A673 (cell line): ENCODE results near the gene BNC2. TPM values are rescaled to one million over a fixed set of nuclear protein-coding genes. Genes with fewer than 3 reads are reported as not detected.

Experiments used
- BruUV-seq: library from RNA; stranded (reverse); fragments of 400-500 nt; replicated peaks from 2 replicates; lab custom pipeline; 2021; lab: Mats Ljungman, UMichigan
- CTCF ChIA-PET: fragments of 300-600 bp; sonication (Branson Sonifier 250); formaldehyde crosslinking; loops from one replicate; lab custom pipeline; 2022; ENCODE audit warnings: antibody characterized with exemption; lab: Charles Lee
- POLR2A ChIA-PET: fragments of 300-600 bp; sonication (Branson Sonifier 250); formaldehyde crosslinking; loops from one replicate; lab custom pipeline; 2022; ENCODE audit warnings: antibody characterized with exemption; ENCODE audit not compliant: low non-redundant PET; lab: Charles Lee
- DNase-seq: peaks from one replicate; pipeline ENCODE4 v3.0.0-alpha.2; 2015; ENCODE audit warnings: low spot score
- H3K27ac ChIP-seq: fragments of 200-600 bp; sonication (generic); 2 replicates; pipeline ENCODE4 v1.5.1; 2016; ENCODE audit warnings: mixed run types, low read depth, mild to moderate bottlenecking, mixed read lengths, antibody characterized with exemption, low read length; ENCODE audit not compliant: poor library complexity, severe bottlenecking
- H3K27me3 ChIP-seq: fragments of 200-600 bp; sonication (generic); replicated peaks from 2 replicates; pipeline ENCODE4 v1.6.1; 2017; ENCODE audit warnings: mixed run types, low read depth, mild to moderate bottlenecking, mixed read lengths, antibody characterized with exemption, low read length; ENCODE audit not compliant: insufficient read depth, poor library complexity
- H3K36me3 ChIP-seq: fragments of 200-600 bp; sonication (generic); 2 replicates; pipeline ENCODE4 v1.6.1; 2016; ENCODE audit warnings: mixed run types, mild to moderate bottlenecking, mixed read lengths, antibody characterized with exemption, low read length; ENCODE audit not compliant: insufficient read depth, poor library complexity, severe bottlenecking
- H3K4me1 ChIP-seq: fragments of 200-600 bp; sonication (generic); 2 replicates; pipeline ENCODE4 v1.6.1; 2017; ENCODE audit warnings: mixed run types, mild to moderate bottlenecking, mixed read lengths, antibody characterized with exemption, low read length; ENCODE audit not compliant: insufficient read depth, poor library complexity, severe bottlenecking
- H3K4me3 ChIP-seq: fragments of 200-600 bp; sonication (generic); 2 replicates; pipeline ENCODE4 v1.5.1; 2016; ENCODE audit warnings: low read depth, mixed run types, mild to moderate bottlenecking, mixed read lengths, low read length; ENCODE audit not compliant: poor library complexity, severe bottlenecking
- H3K9me3 ChIP-seq: fragments of 200-600 bp; sonication (generic); 2 replicates; pipeline ENCODE4 v1.6.1; 2016; ENCODE audit warnings: mixed run types, low read depth, mild to moderate bottlenecking, mixed read lengths, antibody characterized with exemption, low read length; ENCODE audit not compliant: poor library complexity, severe bottlenecking
- CTCF ChIP-seq: fragments of 300-800, 200-600 bp; sonication (generic); conservative IDR thresholded peaks from 2 replicates; pipeline ENCODE4 v1.5.1; 2017; ENCODE audit warnings: low read depth, mild to moderate bottlenecking, antibody characterized with exemption, low read length, moderate library complexity, mixed read lengths
- EZH2 ChIP-seq: fragments of 200-600 bp; sonication (generic); IDR thresholded peaks from 2 replicates; pipeline ENCODE4 v1.6.1; 2017; ENCODE audit warnings: borderline replicate concordance, low read depth, mild to moderate bottlenecking, mixed read lengths, antibody characterized with exemption, low read length; ENCODE audit not compliant: poor library complexity, severe bottlenecking
- intact Hi-C: fragments of 100-400 bp; cut with micrococcal nuclease; formaldehyde crosslinking; loops from one replicate; pipeline ENCODE4 v1.10.0; 2022; ENCODE audit not compliant: unreplicated experiment
- total RNA-seq: library from RNA; stranded (reverse); gene quantifications from 2 replicates; pipeline ENCODE4 v1.2.3, GENCODE V29; 2021

Gene BNC2
- total RNA-seq, 1 experiment from 2014 or later, result 0.45 TPM

GRCh38 chr9:16613051-16613450 is 257.4 kb downstream of the BNC2 start:
- no peak overlapping the region for H3K27ac ChIP-seq
- H3K36me3 ChIP-seq, result no peaks in the 10 kb centered on the region
- no peak for DNase-seq
- BruUV-seq, result no TSS peak
- H3K4me3 ChIP-seq, result no peak overlapping the region
- no peaks in the 10 kb centered on the region for H3K4me1 ChIP-seq
- H3K27me3 ChIP-seq, result no peaks in the 10 kb centered on the region
- H3K9me3 ChIP-seq, result no peaks in the 10 kb centered on the region
- POLR2A ChIA-PET, result no interaction called here
- TF ChIP-seq EZH2, result no peak
- TF ChIP-seq CTCF, result no peak
- intact Hi-C loops, result loop anchor here (10.0 kb wide), 1 partner anchor 728 kb away; no protein-coding TSS in a partner anchor
- CTCF ChIA-PET, result no interaction called here

DNA sequence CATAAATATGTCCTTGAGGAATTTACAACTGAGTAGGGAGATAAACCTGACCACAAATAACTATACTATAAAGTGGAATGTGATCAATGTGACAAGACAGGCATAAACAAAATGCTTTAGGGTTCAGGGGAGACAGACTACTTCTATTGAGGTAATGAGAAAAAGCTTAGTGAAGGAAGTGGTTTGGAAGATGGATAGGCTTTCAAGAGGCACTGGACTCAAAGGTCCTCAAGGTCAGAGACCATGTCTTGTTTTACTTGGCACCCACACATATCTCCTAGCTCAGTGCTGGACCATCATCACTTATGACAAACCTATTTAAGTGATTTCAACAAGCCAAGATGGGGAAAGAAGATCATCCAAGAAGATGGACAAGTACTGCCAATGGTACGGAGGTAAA is 257.8 kb downstream of the BNC2 start:
- Histone ChIP-seq H3K4me3 (no peak overlapping the region), H3K27ac (no peak overlapping the region), H3K9me3 (no peaks in the 10 kb centered on the region), H3K36me3 (no peaks in the 10 kb centered on the region), H3K27me3 (no peaks in the 10 kb centered on the region), H3K4me1 (no peaks in the 10 kb centered on the region)
- CTCF ChIA-PET, result no interaction called here
- no peak for DNase-seq
- POLR2A ChIA-PET, result no interaction called here
- intact Hi-C loops, result loop anchor here (10.0 kb wide), 1 partner anchor 728 kb away; no protein-coding TSS in a partner anchor
- no peak for TF ChIP-seq CTCF
- TF ChIP-seq EZH2, result no peak
- BruUV-seq, result no TSS peak

DNA sequence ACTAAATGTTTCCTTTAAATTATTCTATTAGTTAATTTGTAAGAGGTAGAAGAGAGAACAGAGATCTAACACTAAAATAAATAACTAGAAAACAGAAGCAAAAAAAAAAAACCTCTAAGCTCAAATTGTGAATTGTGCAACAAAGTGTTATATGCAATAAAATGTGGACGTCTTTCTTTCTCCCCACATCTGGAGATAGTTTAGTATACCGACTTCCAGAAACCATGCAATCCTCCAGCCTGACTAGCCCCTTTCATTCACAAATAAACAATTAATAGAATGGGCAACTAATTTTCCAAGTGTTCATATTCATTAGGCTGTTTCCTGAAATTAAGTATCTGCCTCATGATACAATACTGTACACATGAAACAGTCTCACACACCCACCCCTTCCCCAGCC is 258.5 kb downstream of the BNC2 start:
- Histone ChIP-seq H3K4me3 (no peak overlapping the region), H3K4me1 (no peaks in the 10 kb centered on the region), H3K36me3 (no peaks in the 10 kb centered on the region), H3K9me3 (no peaks in the 10 kb centered on the region), H3K27me3 (no peaks in the 10 kb centered on the region), H3K27ac (no peak overlapping the region)
- ChIA-PET POLR2A (no interaction called here), CTCF (no interaction called here)
- TF ChIP-seq EZH2, result no peak
- no peak for TF ChIP-seq CTCF
- BruUV-seq, result no TSS peak
- DNase-seq, result no peak
- intact Hi-C loops, result loop anchor here (10.0 kb wide), 1 partner anchor 727 kb away; no protein-coding TSS in a partner anchor
